Measurements from ENCODE around the gene PNMA8B. TPM values are rescaled to one million over a fixed set of nuclear protein-coding genes. Genes with fewer than 3 reads are reported as not detected.
"Not testable (repeated sequence)": the region's sequence is repeated elsewhere in the genome, so short reads cannot be mapped to it uniquely, and the experiment has no call there.

PNMA8B gene
- polyA plus RNA-seq, 1 of the 3 experiments (the other 2 are of a cell fraction) = 0.92 TPM

DNA sequence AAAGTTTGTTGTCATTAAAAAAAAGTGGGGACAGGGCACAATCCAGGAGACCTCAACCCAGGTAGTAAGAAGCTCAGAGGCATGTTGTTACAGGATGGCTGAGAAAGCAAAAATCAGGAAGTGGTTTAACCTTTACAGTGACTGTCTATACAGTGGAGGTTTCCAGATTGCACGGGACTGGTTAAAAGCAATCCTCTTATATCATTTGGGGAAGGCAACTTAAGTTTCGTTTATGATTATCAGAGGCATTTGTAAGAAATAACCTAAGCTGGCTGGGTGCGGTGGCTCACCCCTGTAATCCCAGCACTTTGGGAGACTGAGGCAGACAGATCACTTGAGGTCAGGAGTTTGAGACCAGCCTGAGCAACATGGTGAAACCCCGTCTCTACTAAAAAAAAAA, 27.3 kb upstream of the PNMA8B start:
- H3K9me2 ChIP-seq; H3K9ac ChIP-seq; H3K4me2 ChIP-seq; H3F3A ChIP-seq (replicated peaks; ENCODE audit: insufficient read depth); H3K4me3 ChIP-seq (ENCODE audit: low read depth in 2 of 2, low read length in 1 of 2); DNase-seq; H3K36me3 ChIP-seq (replicated peaks in 1 of 2; ENCODE audit: control insufficient read depth in 1 of 2, insufficient read depth in 2 of 2, low read length in 1 of 2); H4K20me1 ChIP-seq (ENCODE audit: insufficient read depth); H3K27me3 ChIP-seq (ENCODE audit: insufficient read depth); H2AFZ ChIP-seq (ENCODE audit: low read depth); H3K4me1 ChIP-seq (ENCODE audit: control insufficient read depth in 1 of 2, insufficient read depth in 2 of 2, low read depth in 1 of 2, low read length in 1 of 2); H3K79me2 ChIP-seq (ENCODE audit: insufficient read depth); H3K9me3 ChIP-seq; H3K27ac ChIP-seq (ENCODE audit: low read depth in 2 of 2, low read length in 1 of 2); POLR2A ChIA-PET: not testable (repeated sequence)
- CTCF ChIA-PET = interaction anchor here (1.7 to 6.3 kb wide), 4 partner anchors 9 to 127 kb away, joined by 12 to 43 read pairs (median 24); no protein-coding TSS in a partner anchor
- 67% methylated on average over 4 of the region's 4 CpGs for WGBS (ENCODE audit: low lambda C conversion rate)

DNA sequence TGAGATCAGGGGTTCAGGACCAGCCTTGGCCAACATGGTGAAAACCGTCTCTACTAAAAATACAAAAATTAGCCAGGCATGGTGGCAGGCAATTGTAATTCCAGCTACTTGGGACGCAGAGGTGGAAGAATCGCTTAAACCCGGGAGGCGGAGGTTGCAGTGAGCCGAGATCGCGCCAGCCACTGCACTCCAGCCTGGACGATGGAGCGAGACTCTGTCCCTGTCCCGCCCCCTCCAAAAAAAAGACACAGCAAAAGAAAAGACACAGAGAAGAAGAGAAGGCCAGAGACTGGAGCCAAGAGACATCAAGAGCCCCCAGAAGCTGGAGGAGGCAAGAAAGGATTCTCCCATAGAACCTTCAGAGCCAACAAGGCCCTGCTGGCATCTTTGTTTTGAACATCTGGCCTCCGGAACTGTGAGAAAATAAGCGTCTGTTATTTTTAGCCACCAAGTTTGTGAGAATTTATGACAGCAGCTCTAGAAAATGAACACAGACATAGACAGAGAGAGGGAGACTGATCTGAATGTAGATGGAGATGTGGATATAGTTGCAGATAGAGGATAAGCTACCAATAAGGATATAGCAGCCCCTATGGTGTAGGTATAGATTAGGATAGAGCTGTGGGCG, 25.7 kb upstream of the PNMA8B start:
- CTCF ChIA-PET = interaction anchor here (0.7 to 6.3 kb wide), 8 partner anchors 9 to 241 kb away, joined by 3 to 43 read pairs (median 5); no protein-coding TSS in a partner anchor
- Histone ChIP-seq H3K9me3 (no peaks in the 10 kb centered on the region), H3K27me3 (ENCODE audit: insufficient read depth) (no peaks in the 10 kb centered on the region; the same call in 1 of the 2 replicates), H3K27ac (ENCODE audit: low read depth in 2 of 2, low read length in 1 of 2) (no peak overlapping the region), H3K36me3 (replicated peaks in 1 of 2; ENCODE audit: control insufficient read depth in 1 of 2, insufficient read depth in 2 of 2, low read length in 1 of 2) (no peaks in the 10 kb centered on the region), H3K4me2 (no peak overlapping the region), H2AFZ (ENCODE audit: low read depth) (no peak overlapping the region), H3F3A (replicated peaks; ENCODE audit: insufficient read depth) (no peaks in the 10 kb centered on the region), H3K9ac (no peak overlapping the region), H3K79me2 (ENCODE audit: insufficient read depth) (no peaks in the 10 kb centered on the region), H3K4me3 (ENCODE audit: low read depth in 2 of 2, low read length in 1 of 2) (no peak overlapping the region), H4K20me1 (ENCODE audit: insufficient read depth) (no peaks in the 10 kb centered on the region), H3K4me1 (ENCODE audit: control insufficient read depth in 1 of 2, insufficient read depth in 2 of 2, low read depth in 1 of 2, low read length in 1 of 2) (no peaks in the 10 kb centered on the region), H3K9me2 (no peaks in the 10 kb centered on the region)
- POLR2A ChIA-PET = no interaction called here
- DNase-seq = no peak
- WGBS (ENCODE audit: low lambda C conversion rate) = 91% methylated on average over 14 of the region's 14 CpGs
- TF ChIP-seq TAF1 (IDR thresholded peaks at IDR 0.05; ENCODE audit: borderline replicate concordance, low read depth, low read length) (no peak), RXRA (IDR thresholded peaks at IDR 0.05; ENCODE audit: borderline replicate concordance, low read depth) (no peak), CHD2 (IDR thresholded peaks at IDR 0.05; ENCODE audit: low read length, partially characterized antibody) (no peak), NRF1 (IDR thresholded peaks at IDR 0.05; ENCODE audit: low read depth, low read length) (no peak), NFIC (IDR thresholded peaks at IDR 0.05; ENCODE audit: borderline replicate concordance) (no peak), GATA2 (CRISPR knock-in tag; IDR thresholded peaks at IDR 0.05) (no peak), RCOR1 (IDR thresholded peaks at IDR 0.05; ENCODE audit: low read length) (no peak), RAD21 (IDR thresholded peaks at IDR 0.05; ENCODE audit: low read length) (no peak), EZH2phosphoT487 (IDR thresholded peaks at IDR 0.05; ENCODE audit: borderline replicate concordance, low read depth) (no peak)
- TF ChIP-seq, protein P1, sequence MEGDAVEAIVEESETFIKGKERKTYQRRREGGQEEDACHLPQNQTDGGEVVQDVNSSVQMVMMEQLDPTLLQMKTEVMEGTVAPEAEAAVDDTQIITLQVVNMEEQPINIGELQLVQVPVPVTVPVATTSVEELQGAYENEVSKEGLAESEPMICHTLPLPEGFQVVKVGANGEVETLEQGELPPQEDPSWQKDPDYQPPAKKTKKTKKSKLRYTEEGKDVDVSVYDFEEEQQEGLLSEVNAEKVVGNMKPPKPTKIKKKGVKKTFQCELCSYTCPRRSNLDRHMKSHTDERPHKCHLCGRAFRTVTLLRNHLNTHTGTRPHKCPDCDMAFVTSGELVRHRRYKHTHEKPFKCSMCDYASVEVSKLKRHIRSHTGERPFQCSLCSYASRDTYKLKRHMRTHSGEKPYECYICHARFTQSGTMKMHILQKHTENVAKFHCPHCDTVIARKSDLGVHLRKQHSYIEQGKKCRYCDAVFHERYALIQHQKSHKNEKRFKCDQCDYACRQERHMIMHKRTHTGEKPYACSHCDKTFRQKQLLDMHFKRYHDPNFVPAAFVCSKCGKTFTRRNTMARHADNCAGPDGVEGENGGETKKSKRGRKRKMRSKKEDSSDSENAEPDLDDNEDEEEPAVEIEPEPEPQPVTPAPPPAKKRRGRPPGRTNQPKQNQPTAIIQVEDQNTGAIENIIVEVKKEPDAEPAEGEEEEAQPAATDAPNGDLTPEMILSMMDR (IDR thresholded peaks at IDR 0.05) = no peak
- TF ChIP-seq, protein P2, sequence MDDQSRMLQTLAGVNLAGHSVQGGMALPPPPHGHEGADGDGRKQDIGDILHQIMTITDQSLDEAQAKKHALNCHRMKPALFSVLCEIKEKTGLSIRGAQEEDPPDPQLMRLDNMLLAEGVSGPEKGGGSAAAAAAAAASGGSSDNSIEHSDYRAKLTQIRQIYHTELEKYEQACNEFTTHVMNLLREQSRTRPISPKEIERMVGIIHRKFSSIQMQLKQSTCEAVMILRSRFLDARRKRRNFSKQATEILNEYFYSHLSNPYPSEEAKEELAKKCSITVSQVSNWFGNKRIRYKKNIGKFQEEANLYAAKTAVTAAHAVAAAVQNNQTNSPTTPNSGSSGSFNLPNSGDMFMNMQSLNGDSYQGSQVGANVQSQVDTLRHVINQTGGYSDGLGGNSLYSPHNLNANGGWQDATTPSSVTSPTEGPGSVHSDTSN (IDR thresholded peaks at IDR 0.05) = no peak
- TF ChIP-seq, protein P3, sequence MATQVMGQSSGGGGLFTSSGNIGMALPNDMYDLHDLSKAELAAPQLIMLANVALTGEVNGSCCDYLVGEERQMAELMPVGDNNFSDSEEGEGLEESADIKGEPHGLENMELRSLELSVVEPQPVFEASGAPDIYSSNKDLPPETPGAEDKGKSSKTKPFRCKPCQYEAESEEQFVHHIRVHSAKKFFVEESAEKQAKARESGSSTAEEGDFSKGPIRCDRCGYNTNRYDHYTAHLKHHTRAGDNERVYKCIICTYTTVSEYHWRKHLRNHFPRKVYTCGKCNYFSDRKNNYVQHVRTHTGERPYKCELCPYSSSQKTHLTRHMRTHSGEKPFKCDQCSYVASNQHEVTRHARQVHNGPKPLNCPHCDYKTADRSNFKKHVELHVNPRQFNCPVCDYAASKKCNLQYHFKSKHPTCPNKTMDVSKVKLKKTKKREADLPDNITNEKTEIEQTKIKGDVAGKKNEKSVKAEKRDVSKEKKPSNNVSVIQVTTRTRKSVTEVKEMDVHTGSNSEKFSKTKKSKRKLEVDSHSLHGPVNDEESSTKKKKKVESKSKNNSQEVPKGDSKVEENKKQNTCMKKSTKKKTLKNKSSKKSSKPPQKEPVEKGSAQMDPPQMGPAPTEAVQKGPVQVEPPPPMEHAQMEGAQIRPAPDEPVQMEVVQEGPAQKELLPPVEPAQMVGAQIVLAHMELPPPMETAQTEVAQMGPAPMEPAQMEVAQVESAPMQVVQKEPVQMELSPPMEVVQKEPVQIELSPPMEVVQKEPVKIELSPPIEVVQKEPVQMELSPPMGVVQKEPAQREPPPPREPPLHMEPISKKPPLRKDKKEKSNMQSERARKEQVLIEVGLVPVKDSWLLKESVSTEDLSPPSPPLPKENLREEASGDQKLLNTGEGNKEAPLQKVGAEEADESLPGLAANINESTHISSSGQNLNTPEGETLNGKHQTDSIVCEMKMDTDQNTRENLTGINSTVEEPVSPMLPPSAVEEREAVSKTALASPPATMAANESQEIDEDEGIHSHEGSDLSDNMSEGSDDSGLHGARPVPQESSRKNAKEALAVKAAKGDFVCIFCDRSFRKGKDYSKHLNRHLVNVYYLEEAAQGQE (IDR thresholded peaks at IDR 0.05; ENCODE audit: low read depth, low read length) = no peak
- TF ChIP-seq, protein P4, sequence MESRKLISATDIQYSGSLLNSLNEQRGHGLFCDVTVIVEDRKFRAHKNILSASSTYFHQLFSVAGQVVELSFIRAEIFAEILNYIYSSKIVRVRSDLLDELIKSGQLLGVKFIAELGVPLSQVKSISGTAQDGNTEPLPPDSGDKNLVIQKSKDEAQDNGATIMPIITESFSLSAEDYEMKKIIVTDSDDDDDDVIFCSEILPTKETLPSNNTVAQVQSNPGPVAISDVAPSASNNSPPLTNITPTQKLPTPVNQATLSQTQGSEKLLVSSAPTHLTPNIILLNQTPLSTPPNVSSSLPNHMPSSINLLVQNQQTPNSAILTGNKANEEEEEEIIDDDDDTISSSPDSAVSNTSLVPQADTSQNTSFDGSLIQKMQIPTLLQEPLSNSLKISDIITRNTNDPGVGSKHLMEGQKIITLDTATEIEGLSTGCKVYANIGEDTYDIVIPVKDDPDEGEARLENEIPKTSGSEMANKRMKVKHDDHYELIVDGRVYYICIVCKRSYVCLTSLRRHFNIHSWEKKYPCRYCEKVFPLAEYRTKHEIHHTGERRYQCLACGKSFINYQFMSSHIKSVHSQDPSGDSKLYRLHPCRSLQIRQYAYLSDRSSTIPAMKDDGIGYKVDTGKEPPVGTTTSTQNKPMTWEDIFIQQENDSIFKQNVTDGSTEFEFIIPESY (IDR thresholded peaks at IDR 0.05; ENCODE audit: borderline replicate concordance, low read depth) = no peak
- TF ChIP-seq, protein P5, sequence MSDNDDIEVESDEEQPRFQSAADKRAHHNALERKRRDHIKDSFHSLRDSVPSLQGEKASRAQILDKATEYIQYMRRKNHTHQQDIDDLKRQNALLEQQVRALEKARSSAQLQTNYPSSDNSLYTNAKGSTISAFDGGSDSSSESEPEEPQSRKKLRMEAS (IDR thresholded peaks at IDR 0.05; ENCODE audit: low read depth) = no peak
- TF ChIP-seq, protein P6, sequence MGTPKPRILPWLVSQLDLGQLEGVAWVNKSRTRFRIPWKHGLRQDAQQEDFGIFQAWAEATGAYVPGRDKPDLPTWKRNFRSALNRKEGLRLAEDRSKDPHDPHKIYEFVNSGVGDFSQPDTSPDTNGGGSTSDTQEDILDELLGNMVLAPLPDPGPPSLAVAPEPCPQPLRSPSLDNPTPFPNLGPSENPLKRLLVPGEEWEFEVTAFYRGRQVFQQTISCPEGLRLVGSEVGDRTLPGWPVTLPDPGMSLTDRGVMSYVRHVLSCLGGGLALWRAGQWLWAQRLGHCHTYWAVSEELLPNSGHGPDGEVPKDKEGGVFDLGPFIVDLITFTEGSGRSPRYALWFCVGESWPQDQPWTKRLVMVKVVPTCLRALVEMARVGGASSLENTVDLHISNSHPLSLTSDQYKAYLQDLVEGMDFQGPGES (IDR thresholded peaks at IDR 0.05; ENCODE audit: low read depth, low read length) = no peak
